Measurements from ENCODE around the gene ZNF212.

GRCh38 chr7:149291781-149292461 is 52.5 kb downstream of the ZNF212 start:
- TF ChIP-seq POLR2A (IDR thresholded peaks at IDR 0.05) (no peak), CTCF (IDR thresholded peaks at IDR 0.05) (no peak)
